Karpas-422 (cell line): ENCODE results near the gene MAN2A2. TPM values are rescaled to one million over a fixed set of nuclear protein-coding genes. Genes with fewer than 3 reads are reported as not detected.
A peak's percentile ranks its signal among the peaks of the same experiment; 100 is the strongest.

ENCODE experiments used
- DNase-seq: peaks from one replicate; pipeline ENCODE4 v3.0.0-alpha.2; 2015
- H2AFZ ChIP-seq: fragments of 200-600 bp; sonication (generic); 2 replicates; pipeline ENCODE4 v1.6.1; 2014; ENCODE audit warnings: antibody characterized with exemption, low read length, mixed read lengths
- H3K27ac ChIP-seq: fragments of 200-600 bp; sonication (generic); 2 replicates; pipeline ENCODE4 v1.5.1; 2014; ENCODE audit warnings: mild to moderate bottlenecking, low read length, moderate library complexity
- H3K27me3 ChIP-seq: fragments of 200-600 bp; sonication (generic); 2 replicates; pipeline ENCODE4 v1.6.1; 2014; ENCODE audit warnings: low read length, mixed read lengths
- H3K36me3 ChIP-seq: fragments of 200-600 bp; sonication (generic); 2 replicates; pipeline ENCODE4 v1.6.1; 2014; ENCODE audit warnings: low read length, mixed read lengths; ENCODE audit not compliant: insufficient read depth
- H3K4me1 ChIP-seq: fragments of 200-600 bp; sonication (generic); 2 replicates; pipeline ENCODE4 v1.6.1; 2014; ENCODE audit warnings: mild to moderate bottlenecking, low read length, mixed read lengths
- H3K4me2 ChIP-seq: fragments of 200-600 bp; sonication (generic); 2 replicates; pipeline ENCODE4 v1.6.1; 2014; ENCODE audit warnings: low read length, low read depth, mild to moderate bottlenecking; ENCODE audit not compliant: poor library complexity, severe bottlenecking
- H3K4me3 ChIP-seq: fragments of 200-600 bp; sonication (generic); 2 replicates; pipeline ENCODE4 v1.5.1; 2014; ENCODE audit warnings: mild to moderate bottlenecking, antibody characterized with exemption, low read length, mixed read lengths
- H3K79me2 ChIP-seq: fragments of 200-600 bp; sonication (generic); 2 replicates; pipeline ENCODE4 v1.6.1; 2014; ENCODE audit warnings: mild to moderate bottlenecking, low read length, mixed read lengths
- H3K9ac ChIP-seq: fragments of 200-600 bp; sonication (generic); 2 replicates; pipeline ENCODE4 v1.6.0; 2014; ENCODE audit warnings: low read length
- H3K9me2 ChIP-seq: fragments of 200-600 bp; sonication (generic), shearing (Covaris generic); replicated peaks from 2 replicates; pipeline ENCODE4 v1.6.0; 2014; ENCODE audit warnings: mild to moderate bottlenecking, low read length, moderate library complexity; ENCODE audit not compliant: insufficient read depth
- H3K9me3 ChIP-seq: fragments of 300-700, 200-600 bp; sonication (generic); 2 replicates; pipeline ENCODE4 v1.6.1; 2014; ENCODE audit warnings: low read length, mixed read lengths
- H4K20me1 ChIP-seq: fragments of 200-600 bp; sonication (generic); 2 replicates; pipeline ENCODE4 v1.6.1; 2014; ENCODE audit warnings: mild to moderate bottlenecking, antibody characterized with exemption, low read length, low read depth; ENCODE audit not compliant: insufficient read depth
- total RNA-seq: library from RNA; depleted of rRNA; stranded (reverse); fragments of >200 nt; shearing (Covaris generic); gene quantifications from 2 replicates; pipeline ENCODE4 v1.2.3, GENCODE V29; 2014; ENCODE audit warnings: low replicate concordance

The MAN2A2 gene
- total RNA-seq, 1 experiment from 2014 or later: 60.8 TPM

DNA sequence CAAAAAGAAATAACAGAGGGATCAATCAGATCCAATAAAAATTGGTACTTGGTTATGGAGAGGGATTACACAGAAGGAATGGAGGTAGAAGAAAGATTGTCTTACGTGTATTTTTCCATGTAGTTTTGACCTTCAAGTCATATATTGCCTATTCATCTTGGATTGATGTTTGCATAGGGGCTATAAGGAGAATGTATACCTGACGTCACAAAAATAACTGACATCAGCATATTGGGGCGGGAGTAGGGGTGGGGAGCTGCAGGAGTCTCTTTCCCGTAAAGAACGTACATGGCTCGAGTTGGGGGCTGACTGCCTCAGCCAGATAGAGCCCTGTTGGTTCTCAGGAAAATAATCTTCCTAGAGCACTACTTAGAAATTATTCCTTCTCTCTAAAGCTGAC lies 40.6 kb upstream of the MAN2A2 start:
- Histone ChIP-seq H4K20me1 (no peaks in the 10 kb centered on the region), H3K9me2 (no peaks in the 10 kb centered on the region), H3K4me1 (peaks cover 23% of the 10 kb centered on the region), H3K9me3 (no peaks in the 10 kb centered on the region), H3K79me2 (no peaks in the 10 kb centered on the region), H3K4me2 (peak overlapping the region; percentile 47), H2AFZ (no peak overlapping the region), H3K27ac (peak overlapping the region; percentile 69), H3K27me3 (no peaks in the 10 kb centered on the region), H3K9ac (peak overlapping the region; percentile 29), H3K4me3 (no peak overlapping the region), H3K36me3 (no peaks in the 10 kb centered on the region)
- DNase-seq: no peak

DNA sequence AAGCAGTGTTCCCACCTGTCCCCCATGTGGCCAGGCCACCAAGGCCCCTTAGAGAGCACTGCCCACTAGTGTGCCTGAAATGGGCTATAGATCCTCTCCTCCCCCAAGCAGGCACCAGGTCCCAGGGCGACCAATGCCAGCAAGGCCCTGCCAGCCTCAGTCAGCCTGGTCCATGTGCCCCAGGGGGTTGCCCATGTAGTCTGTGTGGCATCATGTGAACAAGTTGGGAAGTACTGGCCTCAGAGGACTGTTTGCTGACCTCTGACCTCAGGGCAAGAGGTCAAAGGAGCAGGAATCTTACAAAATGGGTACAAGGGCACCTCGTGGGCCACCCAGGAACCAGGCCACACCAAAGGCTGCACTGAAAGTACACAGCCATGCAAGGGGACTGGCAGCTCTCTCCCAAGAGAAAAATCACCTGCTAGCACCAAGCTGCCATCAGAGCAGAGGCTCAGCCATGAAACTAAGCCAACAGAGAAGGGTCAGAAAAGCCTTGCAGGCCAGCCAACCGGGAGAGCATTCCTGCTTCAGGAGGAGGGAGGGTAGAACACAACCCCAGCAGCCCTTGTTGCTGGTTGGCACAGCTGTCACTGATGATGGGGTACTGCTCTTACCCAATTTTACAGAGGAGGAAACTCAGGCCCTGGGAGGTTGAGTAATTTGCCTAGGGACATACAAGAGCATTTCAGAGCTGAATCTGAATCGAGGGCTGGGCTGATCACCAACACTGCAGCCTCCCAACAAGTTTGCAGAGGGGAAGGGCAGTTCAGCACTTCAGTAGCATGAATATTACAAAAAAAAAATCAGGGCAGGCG lies 39.9 kb upstream of the MAN2A2 start:
- DNase-seq: peak; percentile 80
- Histone ChIP-seq H2AFZ (peak overlapping the region; percentile 44; the same call in 1 of the 2 replicates), H3K9ac (peak overlapping the region; percentile 29), H3K9me2 (no peaks in the 10 kb centered on the region), H3K4me1 (peaks cover 21% of the 10 kb centered on the region), H3K27ac (peak overlapping the region; percentile 69), H3K79me2 (no peaks in the 10 kb centered on the region), H3K4me2 (peak overlapping the region; percentile 47), H3K36me3 (no peaks in the 10 kb centered on the region), H3K27me3 (no peaks in the 10 kb centered on the region), H4K20me1 (no peaks in the 10 kb centered on the region), H3K4me3 (no peak overlapping the region), H3K9me3 (no peaks in the 10 kb centered on the region)

DNA sequence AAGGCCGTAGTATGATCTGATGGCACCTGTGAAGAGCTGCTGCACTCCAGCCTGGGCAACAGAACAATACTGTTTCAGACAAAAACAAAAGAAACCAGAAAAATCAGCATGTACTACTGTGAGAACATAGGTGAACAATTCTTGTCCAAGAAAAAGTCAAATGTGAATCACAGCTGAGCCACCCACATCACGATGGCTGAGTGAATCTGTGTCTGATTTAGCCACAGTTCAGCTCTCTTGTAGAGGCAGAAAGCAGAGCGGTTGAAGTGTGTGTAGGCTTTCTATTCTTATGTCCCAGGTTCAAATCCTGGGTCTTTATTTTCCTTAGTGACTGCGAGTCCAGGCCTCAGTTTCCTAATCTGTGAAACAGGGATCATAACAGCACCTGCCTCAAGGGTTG lies 39.1 kb upstream of the MAN2A2 start:
- no peak overlapping the region for H2AFZ ChIP-seq
- H3K9me3 ChIP-seq: no peaks in the 10 kb centered on the region
- peak overlapping the region; percentile 47 for H3K4me2 ChIP-seq
- peak overlapping the region; percentile 69 for H3K27ac ChIP-seq
- H3K36me3 ChIP-seq: no peaks in the 10 kb centered on the region
- peak overlapping the region; percentile 29 for H3K9ac ChIP-seq
- no peaks in the 10 kb centered on the region for H3K79me2 ChIP-seq
- no peak overlapping the region for H3K4me3 ChIP-seq
- no peaks in the 10 kb centered on the region for H4K20me1 ChIP-seq
- H3K4me1 ChIP-seq: peaks cover 21% of the 10 kb centered on the region
- H3K9me2 ChIP-seq: no peaks in the 10 kb centered on the region
- H3K27me3 ChIP-seq: no peaks in the 10 kb centered on the region
- DNase-seq: no peak

DNA sequence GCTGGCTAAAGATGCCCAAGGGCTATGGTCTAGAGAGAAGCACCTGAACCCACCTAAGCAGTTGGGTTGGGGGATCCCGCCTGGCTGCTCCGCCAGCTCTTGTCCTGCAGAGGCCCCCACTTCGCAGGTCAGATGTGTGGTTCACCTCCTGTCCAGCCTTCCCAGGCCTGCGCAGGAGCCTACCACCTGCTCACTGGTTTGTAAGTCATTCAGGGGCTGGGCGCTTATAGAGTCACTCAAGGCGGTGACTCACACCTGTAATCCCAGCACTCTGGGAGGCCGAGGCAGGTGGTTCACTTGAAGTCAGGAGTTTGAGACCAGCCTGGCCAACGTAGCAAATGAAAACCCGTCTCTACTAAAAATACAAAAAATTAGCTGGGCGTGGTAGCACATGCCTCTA lies 38.6 kb upstream of the MAN2A2 start:
- no peak overlapping the region for H3K9ac ChIP-seq
- H3K4me1 ChIP-seq: peaks cover 26% of the 10 kb centered on the region
- H3K36me3 ChIP-seq: no peaks in the 10 kb centered on the region
- no peaks in the 10 kb centered on the region for H4K20me1 ChIP-seq
- no peak overlapping the region for H3K4me2 ChIP-seq
- DNase-seq: no peak
- no peaks in the 10 kb centered on the region for H3K79me2 ChIP-seq
- H2AFZ ChIP-seq: no peak overlapping the region
- H3K9me3 ChIP-seq: no peaks in the 10 kb centered on the region
- no peak overlapping the region for H3K27ac ChIP-seq
- no peak overlapping the region for H3K4me3 ChIP-seq
- no peaks in the 10 kb centered on the region for H3K27me3 ChIP-seq
- H3K9me2 ChIP-seq: no peaks in the 10 kb centered on the region

DNA sequence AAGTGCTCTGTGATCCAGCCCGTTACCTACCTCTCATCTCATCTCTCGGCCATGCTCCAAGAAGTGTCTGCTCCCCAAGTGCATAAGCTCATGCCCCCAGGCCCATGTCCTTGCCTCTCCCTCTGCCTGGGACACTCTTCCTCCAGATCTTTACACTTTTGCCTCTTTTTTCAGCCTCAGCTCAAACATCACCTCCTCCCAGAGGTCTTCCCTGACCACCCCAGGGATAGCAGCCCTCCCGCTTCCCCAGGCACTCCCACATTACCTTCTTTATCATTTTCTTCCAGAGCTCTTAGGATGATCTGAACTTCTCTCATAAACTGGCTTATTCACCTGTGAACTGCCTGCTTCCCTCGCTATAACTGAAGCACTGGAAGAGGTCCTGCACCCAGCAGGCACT lies 37.4 kb upstream of the MAN2A2 start:
- H3K4me1 ChIP-seq: peaks cover 38% of the 10 kb centered on the region
- no peaks in the 10 kb centered on the region for H3K9me2 ChIP-seq
- no peak overlapping the region for H3K27ac ChIP-seq
- no peaks in the 10 kb centered on the region for H3K9me3 ChIP-seq
- no peak overlapping the region for H3K4me3 ChIP-seq
- no peaks in the 10 kb centered on the region for H3K36me3 ChIP-seq
- H3K27me3 ChIP-seq: no peaks in the 10 kb centered on the region
- no peak for DNase-seq
- no peak overlapping the region for H3K4me2 ChIP-seq
- H2AFZ ChIP-seq: no peak overlapping the region
- no peak overlapping the region for H3K9ac ChIP-seq
- no peaks in the 10 kb centered on the region for H3K79me2 ChIP-seq
- no peaks in the 10 kb centered on the region for H4K20me1 ChIP-seq

DNA sequence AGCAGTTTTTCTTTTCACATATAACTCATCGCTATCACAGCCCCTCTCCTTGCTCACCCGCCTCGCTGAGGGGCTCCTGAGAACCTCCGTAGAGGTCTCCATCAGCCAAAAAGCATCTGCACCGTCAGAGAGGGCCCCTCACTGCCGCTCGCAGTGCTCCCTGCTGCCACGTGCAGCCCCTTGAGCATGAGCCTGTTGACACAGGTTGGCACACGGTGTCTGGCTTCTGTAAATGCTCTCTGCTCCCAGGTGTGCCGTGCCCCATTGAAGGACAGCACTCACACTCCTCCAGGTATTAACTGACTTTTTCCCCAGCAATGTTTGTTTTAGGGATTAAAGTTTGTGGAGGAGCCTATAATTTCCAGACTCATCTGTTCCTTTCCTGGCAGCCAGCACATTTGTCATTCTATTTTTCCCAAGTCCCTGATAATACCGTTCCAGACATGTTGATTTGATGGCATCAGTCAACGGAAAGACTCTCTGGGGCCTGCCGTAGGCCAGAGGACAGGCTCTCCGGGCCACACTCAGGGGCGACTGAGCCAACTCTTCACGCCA lies 36.9 kb upstream of the MAN2A2 start:
- Histone ChIP-seq H3K9ac (no peak overlapping the region), H3K4me3 (no peak overlapping the region)

DNA sequence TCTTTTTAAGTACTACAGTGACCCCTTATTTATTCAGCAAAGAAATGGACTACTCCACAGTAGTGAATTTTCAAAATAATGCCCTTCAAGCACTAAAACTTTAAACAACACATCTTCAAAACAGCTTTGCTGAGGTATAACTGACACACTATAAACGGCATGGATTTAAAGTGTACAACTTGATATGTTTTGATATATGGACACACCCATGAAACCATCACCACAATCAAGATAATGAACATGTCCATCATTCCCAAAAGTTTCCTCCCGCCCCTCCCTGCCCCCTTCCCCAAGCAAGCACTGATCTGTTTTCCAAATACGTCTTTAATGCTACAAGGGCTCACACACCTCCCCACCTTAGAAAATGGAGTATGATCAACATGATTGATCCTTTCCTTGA lies 36.3 kb upstream of the MAN2A2 start:
- H3K27ac ChIP-seq: no peak overlapping the region
- H2AFZ ChIP-seq: no peak overlapping the region
- H3K4me3 ChIP-seq: no peak overlapping the region
- H3K9ac ChIP-seq: no peak overlapping the region
- H4K20me1 ChIP-seq: no peaks in the 10 kb centered on the region
- no peaks in the 10 kb centered on the region for H3K9me3 ChIP-seq
- no peaks in the 10 kb centered on the region for H3K9me2 ChIP-seq
- DNase-seq: no peak
- H3K36me3 ChIP-seq: no peaks in the 10 kb centered on the region
- H3K4me2 ChIP-seq: no peak overlapping the region
- H3K27me3 ChIP-seq: no peaks in the 10 kb centered on the region
- H3K4me1 ChIP-seq: peaks cover 43% of the 10 kb centered on the region
- no peaks in the 10 kb centered on the region; the same call in 1 of the 2 replicates for H3K79me2 ChIP-seq

More for the DNA sequence above, 36.9 kb upstream of the MAN2A2 start:
- Histone ChIP-seq H3K79me2 (no peaks in the 10 kb centered on the region), H2AFZ (no peak overlapping the region), H3K9me3 (no peaks in the 10 kb centered on the region), H3K36me3 (no peaks in the 10 kb centered on the region), H4K20me1 (no peaks in the 10 kb centered on the region), H3K4me1 (peaks cover 43% of the 10 kb centered on the region), H3K27me3 (no peaks in the 10 kb centered on the region), H3K27ac (no peak overlapping the region), H3K4me2 (no peak overlapping the region), H3K9me2 (no peaks in the 10 kb centered on the region)
- no peak for DNase-seq

DNA sequence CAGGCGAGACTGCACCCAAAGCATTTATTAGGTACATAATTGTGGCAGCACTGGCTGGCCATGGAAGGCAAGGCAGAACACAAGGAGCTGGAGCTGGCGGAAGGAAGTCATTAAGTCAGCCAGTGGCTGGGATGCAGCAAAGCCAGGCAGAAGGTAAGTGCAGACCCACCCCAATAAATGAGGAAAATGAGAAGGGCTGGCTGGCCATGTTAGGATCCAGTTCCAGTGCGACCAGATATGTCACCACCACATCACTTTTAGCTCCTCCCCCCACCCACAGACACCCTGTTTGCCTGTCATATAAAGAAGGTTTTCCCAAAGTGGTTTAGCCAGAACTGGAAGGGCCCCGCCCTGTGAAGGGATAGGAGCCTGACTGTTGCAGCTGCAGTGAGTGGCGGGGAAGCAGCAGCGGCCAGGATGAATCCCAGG lies 34.8 kb upstream of the MAN2A2 start, which contains the start of gene FURIN:
Gene FURIN, plus strand, starts transcription at position 328 of the 429 bp plus-strand sequence. CDS start 7,153 bp downstream, outside the sequence.
- no peaks in the 10 kb centered on the region for H3K36me3 ChIP-seq
- no peak within 1 kb of the TSS for H3K4me3 ChIP-seq
- DNase-seq: no peak
- no peaks in the 10 kb centered on the region for H3K27me3 ChIP-seq
- H3K4me1 ChIP-seq: peaks cover 41% of the 10 kb centered on the region
- no peak within 1 kb of the TSS for H3K4me2 ChIP-seq
- no peaks in the 10 kb centered on the region for H4K20me1 ChIP-seq
- no peak within 1 kb of the TSS for H3K9ac ChIP-seq
- no peaks in the 10 kb centered on the region for H3K9me3 ChIP-seq
- no peaks in the 10 kb centered on the region for H3K9me2 ChIP-seq
- no peak within 1 kb of the TSS for H3K27ac ChIP-seq
- peaks cover 13% of the 10 kb centered on the region for H3K79me2 ChIP-seq
- H2AFZ ChIP-seq: no peak within 1 kb of the TSS
